Thyroid gland (tissue), 4 donors: ENCODE data around the gene ELFN2.

Source experiments
- POLR2A ChIP-seq, 2 donors: fragments of 450-650 bp; IDR thresholded peaks; one replicate each; pipeline ENCODE4 v1.6.1; 2017; ENCODE audit warnings: antibody characterized with exemption in 2 of 2, mild to moderate bottlenecking in 2 of 2, moderate library complexity in 1 of 2
- TF ChIP-seq, protein P1 (sequence below), 6 experiments: fragments of 200-600 bp in 3 of 6; fragments of 450-650 bp in 3 of 6; sonication (generic) in 3 of 6; IDR thresholded peaks; one replicate each; pipeline ENCODE4 v1.5.1; 2016 to 2019; ENCODE audit warnings: antibody characterized with exemption in 6 of 6, mild to moderate bottlenecking in 2 of 6, inconsistent platforms in 1 of 6, moderate library complexity in 1 of 6

- TF ChIP-seq, protein P1, sequence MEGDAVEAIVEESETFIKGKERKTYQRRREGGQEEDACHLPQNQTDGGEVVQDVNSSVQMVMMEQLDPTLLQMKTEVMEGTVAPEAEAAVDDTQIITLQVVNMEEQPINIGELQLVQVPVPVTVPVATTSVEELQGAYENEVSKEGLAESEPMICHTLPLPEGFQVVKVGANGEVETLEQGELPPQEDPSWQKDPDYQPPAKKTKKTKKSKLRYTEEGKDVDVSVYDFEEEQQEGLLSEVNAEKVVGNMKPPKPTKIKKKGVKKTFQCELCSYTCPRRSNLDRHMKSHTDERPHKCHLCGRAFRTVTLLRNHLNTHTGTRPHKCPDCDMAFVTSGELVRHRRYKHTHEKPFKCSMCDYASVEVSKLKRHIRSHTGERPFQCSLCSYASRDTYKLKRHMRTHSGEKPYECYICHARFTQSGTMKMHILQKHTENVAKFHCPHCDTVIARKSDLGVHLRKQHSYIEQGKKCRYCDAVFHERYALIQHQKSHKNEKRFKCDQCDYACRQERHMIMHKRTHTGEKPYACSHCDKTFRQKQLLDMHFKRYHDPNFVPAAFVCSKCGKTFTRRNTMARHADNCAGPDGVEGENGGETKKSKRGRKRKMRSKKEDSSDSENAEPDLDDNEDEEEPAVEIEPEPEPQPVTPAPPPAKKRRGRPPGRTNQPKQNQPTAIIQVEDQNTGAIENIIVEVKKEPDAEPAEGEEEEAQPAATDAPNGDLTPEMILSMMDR (IDR thresholded peaks at IDR 0.05): no peak
- no peak for TF ChIP-seq POLR2A (IDR thresholded peaks at IDR 0.05)
Observed at GRCh38 chr22:37334461-37334858, 92.8 kb downstream of the ELFN2 start.
